GM12872 (cell line): ENCODE data around the gene PTER.

Experiments used
- CTCF ChIP-seq: IDR thresholded peaks from 3 replicates; pipeline ENCODE4 v1.5.1; 2011; ENCODE audit warnings: low read depth, mild to moderate bottlenecking, low read length, moderate library complexity; ENCODE audit not compliant: insufficient read depth

Gene PTER

GRCh38 chr10:16493884-16494536 lies 57.2 kb downstream of the PTER start:
- TF ChIP-seq CTCF: no peak

GRCh38 chr10:16497911-16498310 lies 61.1 kb downstream of the PTER start:
- TF ChIP-seq CTCF: no peak

- no peak for TF ChIP-seq CTCF
Observed at GRCh38 chr10:16505161-16505560, 68.4 kb downstream of the PTER start.

GRCh38 chr10:16509996-16510395 lies 73.2 kb downstream of the PTER start:
- TF ChIP-seq CTCF: no peak

GRCh38 chr10:16510843-16511242 lies 74.0 kb downstream of the PTER start:
- no peak for TF ChIP-seq CTCF

- peak; percentile 20; the same call in 1 of the 3 replicates for TF ChIP-seq CTCF
Observed at GRCh38 chr10:16518822-16519221, 82.0 kb downstream of the PTER start.

- no peak for TF ChIP-seq CTCF
Observed at GRCh38 chr10:16519250-16519907, 82.6 kb downstream of the PTER start.
